Fibroblast of mammary gland (primary cell): ENCODE measurements around the gene FMR1.

ENCODE experiments used
- DNase-seq: peaks from one replicate; pipeline ENCODE4 v3.0.0-alpha.2; 2010; ENCODE audit warnings: low read depth
- H3K4me3 ChIP-seq: 2 replicates; pipeline ENCODE4 v1.5.1; 2011; ENCODE audit warnings: low read depth, mild to moderate bottlenecking, low read length, moderate library complexity; ENCODE audit not compliant: control insufficient read depth
- CTCF ChIP-seq: conservative IDR thresholded peaks from 2 replicates; pipeline ENCODE4 v1.5.1; 2011; ENCODE audit warnings: low read depth, low read length, inconsistent platforms; ENCODE audit not compliant: control insufficient read depth, insufficient read depth

FMR1 gene

DNA sequence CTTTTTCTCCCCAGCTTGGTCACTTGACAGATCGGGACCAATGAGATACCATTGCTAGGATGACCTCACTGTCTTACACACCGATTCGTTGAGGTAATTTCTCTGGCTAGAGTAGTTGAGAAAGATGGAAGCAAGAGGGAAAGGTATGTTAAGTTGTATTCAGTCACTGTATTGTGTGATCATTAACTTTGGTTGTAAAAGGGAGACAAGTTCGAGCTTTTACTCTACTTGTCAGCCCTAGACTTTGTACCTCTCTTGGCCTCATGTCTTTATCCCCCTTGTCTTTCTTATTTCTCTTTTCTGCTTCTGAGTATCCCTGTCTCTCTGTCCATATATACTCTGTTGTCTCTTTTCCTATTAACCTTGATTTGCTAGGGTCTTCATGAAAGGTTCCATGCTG lies 15.5 kb downstream of the FMR1 start:
- TF ChIP-seq CTCF = no peak
- DNase-seq = no peak
- H3K4me3 ChIP-seq = no peak overlapping the region

GRCh38 chrX:147933815-147934214 lies 22.1 kb downstream of the FMR1 start:
- TF ChIP-seq CTCF = no peak
- H3K4me3 ChIP-seq = no peak overlapping the region
- no peak for DNase-seq

DNA sequence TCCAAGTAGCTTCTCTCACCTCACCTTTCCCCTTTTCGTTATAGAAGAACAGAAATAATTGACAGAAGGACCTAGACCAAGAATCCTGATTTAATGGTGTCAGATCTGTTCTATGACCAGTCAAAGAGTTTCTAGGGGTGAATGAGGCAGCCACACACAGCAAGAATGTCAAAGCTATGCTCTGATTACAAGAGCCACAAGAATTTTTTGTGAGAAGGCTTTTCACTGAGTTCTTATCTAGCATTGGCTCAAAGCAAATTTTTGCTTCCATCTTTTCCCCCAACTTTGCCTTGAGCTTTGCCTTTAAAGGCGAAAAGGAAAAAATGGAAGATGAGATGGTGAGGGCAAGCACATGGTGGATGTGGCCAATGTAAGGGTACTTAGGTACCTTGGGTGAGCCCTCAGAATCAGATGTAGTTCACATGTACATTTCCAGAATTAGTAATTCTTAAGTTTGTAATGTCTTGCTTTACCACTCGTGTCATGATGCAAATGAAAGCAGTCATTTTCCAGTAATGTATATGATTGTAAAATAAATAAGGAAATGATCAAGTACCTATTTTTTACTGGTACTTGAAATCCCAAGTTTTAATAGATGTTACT lies 23.5 kb downstream of the FMR1 start:
- no peak overlapping the region for H3K4me3 ChIP-seq
- DNase-seq = no peak
- no peak for TF ChIP-seq CTCF

- no peak overlapping the region for H3K4me3 ChIP-seq
- DNase-seq = no peak
- no peak for TF ChIP-seq CTCF
Measured at GRCh38 chrX:147945286-147945685, 33.6 kb downstream of the FMR1 start.

DNA sequence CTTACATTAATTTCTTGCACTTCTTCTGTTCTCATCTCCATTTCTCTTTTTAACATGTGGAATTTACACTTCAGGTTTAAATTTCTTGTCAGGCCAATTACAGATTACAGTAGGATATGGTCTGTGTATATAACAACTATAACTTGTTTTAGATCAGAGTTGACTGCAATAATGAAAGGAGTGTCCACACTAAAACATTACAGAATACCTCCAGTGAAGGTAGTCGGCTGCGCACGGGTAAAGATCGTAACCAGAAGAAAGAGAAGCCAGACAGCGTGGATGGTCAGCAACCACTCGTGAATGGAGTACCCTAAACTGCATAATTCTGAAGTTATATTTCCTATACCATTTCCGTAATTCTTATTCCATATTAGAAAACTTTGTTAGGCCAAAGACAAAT lies 36.8 kb downstream of the FMR1 start:
- TF ChIP-seq CTCF = no peak
- no peak for DNase-seq
- H3K4me3 ChIP-seq = no peak overlapping the region

GRCh38 chrX:147950352-147950751 lies 38.6 kb downstream of the FMR1 start:
- TF ChIP-seq CTCF = no peak
- no peak overlapping the region for H3K4me3 ChIP-seq
- no peak for DNase-seq

DNA sequence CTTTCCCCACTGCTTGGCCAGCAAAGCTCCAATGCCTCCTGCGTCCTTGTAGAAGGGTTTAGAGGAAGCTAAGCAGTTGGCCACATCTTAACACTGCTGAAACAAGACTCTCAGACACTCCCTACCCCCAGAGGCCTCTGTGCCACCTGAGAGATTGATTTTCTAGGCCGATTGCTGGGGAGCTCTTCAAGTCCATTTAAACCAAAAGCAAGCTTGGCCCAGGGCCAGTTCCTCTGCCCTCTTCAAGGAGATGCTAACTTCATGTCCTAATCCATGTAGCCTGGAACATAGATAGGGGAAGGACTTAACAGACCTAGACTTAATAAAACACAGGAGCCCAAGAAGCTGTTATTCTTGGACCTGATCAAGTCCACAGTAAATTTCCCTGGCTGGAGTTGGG lies 42.3 kb downstream of the FMR1 start:
- no peak overlapping the region for H3K4me3 ChIP-seq
- no peak for TF ChIP-seq CTCF
- peak; percentile 4 for DNase-seq
